Skeletal muscle tissue (tissue), 4 donors: ENCODE measurements around the gene APPBP2. TPM values are rescaled to one million over a fixed set of nuclear protein-coding genes. Genes with fewer than 3 reads are reported as not detected.
A peak's percentile ranks its signal among the peaks of the same experiment; 100 is the strongest.
"Not testable (repeated sequence)": the region's sequence is repeated elsewhere in the genome, so short reads cannot be mapped to it uniquely, and the experiment has no call there.

Experiments used
- H3K27ac ChIP-seq: one replicate; pipeline ENCODE4 v1.7.0; 2013; ENCODE audit warnings: mild to moderate bottlenecking, low read depth, low read length, inconsistent platforms
- H3K27me3 ChIP-seq, 3 donors: one replicate each; pipeline ENCODE4 v1.7.0; 2013; ENCODE audit warnings: low read length in 3 of 3; ENCODE audit not compliant: control insufficient read depth in 3 of 3, insufficient read depth in 3 of 3
- H3K36me3 ChIP-seq, 3 donors: one replicate each; pipeline ENCODE4 v1.7.0; 2013; ENCODE audit warnings: low read length in 3 of 3; ENCODE audit not compliant: control insufficient read depth in 3 of 3, insufficient read depth in 3 of 3
- H3K4me1 ChIP-seq, 3 donors: one replicate each; pipeline ENCODE4 v1.7.0; 2013; ENCODE audit warnings: low read length in 3 of 3, mild to moderate bottlenecking in 3 of 3; ENCODE audit not compliant: control insufficient read depth in 3 of 3, insufficient read depth in 3 of 3
- H3K4me3 ChIP-seq, 3 donors: one replicate each; pipeline ENCODE4 v1.7.0; 2013; ENCODE audit warnings: low read length in 3 of 3
- H3K9ac ChIP-seq, 3 donors: one replicate each; pipeline ENCODE4 v1.7.0; 2013; ENCODE audit warnings: low read length in 3 of 3, mild to moderate bottlenecking in 3 of 3, moderate library complexity in 2 of 3, low read depth in 1 of 3
- H3K9me3 ChIP-seq, 3 donors: one replicate each; pipeline ENCODE4 v1.7.0; 2013; ENCODE audit warnings: low read length in 3 of 3; ENCODE audit not compliant: control insufficient read depth in 3 of 3
- total RNA-seq: library from RNA; depleted of rRNA; stranded (reverse); fragments of >200 nt; gene quantifications from one replicate; pipeline ENCODE4 v1.2.3, GENCODE V29; 2014
- donor health status: Osteomylitis.

Gene APPBP2
- total RNA-seq, 1 donor from 2014 or later = 40.2 TPM

- Histone ChIP-seq H3K36me3 (peaks cover 7 to 30% (median 22%) of the 10 kb centered on the region in 3 donors), H3K27ac (no peak overlapping the region)
Measured at GRCh38 chr17:60447375-60447774, 78.7 kb downstream of the APPBP2 start.

GRCh38 chr17:60445144-60445543 lies 80.9 kb downstream of the APPBP2 start:
- H3K9me3 ChIP-seq = no peaks in the 10 kb centered on the region
- H3K27me3 ChIP-seq = no peaks in the 10 kb centered on the region
- H3K4me1 ChIP-seq = no peaks in the 10 kb centered on the region
- peaks cover 7 to 22% (median 15%) of the 10 kb centered on the region in 3 donors for H3K36me3 ChIP-seq
- H3K4me3 ChIP-seq = no peak overlapping the region
- H3K9ac ChIP-seq = no peak overlapping the region
- H3K27ac ChIP-seq = no peak overlapping the region

More at GRCh38 chr17:60447375-60447774, 78.7 kb downstream of the APPBP2 start:
- Histone ChIP-seq H3K4me1 (no peaks in the 10 kb centered on the region), H3K27me3 (no peaks in the 10 kb centered on the region), H3K9me3 (no peaks in the 10 kb centered on the region), H3K9ac (no peak overlapping the region), H3K4me3 (no peak overlapping the region)

- Histone ChIP-seq H3K4me1 (no peaks in the 10 kb centered on the region), H3K4me3 (no peak overlapping the region), H3K9me3 (no peaks in the 10 kb centered on the region), H3K9ac (no peak overlapping the region), H3K27me3 (no peaks in the 10 kb centered on the region), H3K36me3 (peaks cover 7 to 19% (median 15%) of the 10 kb centered on the region in 3 donors), H3K27ac (no peak overlapping the region)
Measured at GRCh38 chr17:60443713-60444112, 82.3 kb downstream of the APPBP2 start.

DNA sequence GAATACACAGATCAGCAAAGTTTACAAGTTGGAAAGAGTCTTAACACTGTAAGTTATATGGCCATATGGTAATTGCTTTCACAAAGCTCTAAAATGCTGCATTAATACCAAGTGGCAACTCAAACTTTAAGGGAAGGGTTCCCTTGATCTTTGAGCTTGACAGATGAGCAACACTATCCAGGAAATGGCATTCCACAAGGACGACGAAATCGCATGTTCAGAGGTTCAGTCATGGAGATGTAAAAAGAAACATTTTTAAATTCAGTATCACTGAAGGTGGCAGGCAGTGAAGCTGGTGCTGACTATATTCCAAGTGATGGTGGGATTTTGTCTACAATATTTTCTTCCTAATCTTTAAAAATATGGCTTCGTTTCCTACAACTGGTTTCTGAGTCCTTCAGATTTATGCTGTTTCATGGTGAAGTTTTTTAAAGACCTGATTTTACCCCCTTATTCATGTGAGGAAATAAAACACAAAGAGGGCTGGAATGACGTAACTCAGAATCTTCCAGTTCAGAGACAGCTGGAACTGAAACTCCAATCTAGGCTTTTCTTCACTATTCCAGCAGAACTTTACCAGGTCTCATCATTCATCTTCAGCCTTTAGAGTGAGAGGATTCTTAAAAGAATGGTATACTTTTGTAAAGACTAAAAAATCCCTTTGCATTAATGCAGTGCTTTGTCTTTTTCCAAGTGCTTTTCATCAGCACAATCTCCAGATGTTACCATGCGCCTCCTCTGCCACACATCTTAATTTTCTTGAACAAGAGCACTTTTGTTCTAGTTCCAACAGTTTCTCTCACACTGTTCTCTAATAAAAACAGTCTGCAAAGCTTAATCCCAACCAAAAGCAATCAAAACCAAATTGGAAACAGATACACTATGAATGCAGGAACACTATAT lies 83.5 kb downstream of the APPBP2 start:
- Histone ChIP-seq H3K27ac (no peak overlapping the region), H3K4me1 (no peaks in the 10 kb centered on the region), H3K4me3 (no peak overlapping the region), H3K27me3 (no peaks in the 10 kb centered on the region), H3K9ac (no peak overlapping the region), H3K9me3 (no peaks in the 10 kb centered on the region), H3K36me3 (peaks cover 4 to 9% (median 5%) of the 10 kb centered on the region in 3 donors)

GRCh38 chr17:60439501-60439900 lies 86.5 kb downstream of the APPBP2 start:
- no peaks in the 10 kb centered on the region for H3K36me3 ChIP-seq
- H3K9me3 ChIP-seq = no peaks in the 10 kb centered on the region
- no peak overlapping the region for H3K9ac ChIP-seq

DNA sequence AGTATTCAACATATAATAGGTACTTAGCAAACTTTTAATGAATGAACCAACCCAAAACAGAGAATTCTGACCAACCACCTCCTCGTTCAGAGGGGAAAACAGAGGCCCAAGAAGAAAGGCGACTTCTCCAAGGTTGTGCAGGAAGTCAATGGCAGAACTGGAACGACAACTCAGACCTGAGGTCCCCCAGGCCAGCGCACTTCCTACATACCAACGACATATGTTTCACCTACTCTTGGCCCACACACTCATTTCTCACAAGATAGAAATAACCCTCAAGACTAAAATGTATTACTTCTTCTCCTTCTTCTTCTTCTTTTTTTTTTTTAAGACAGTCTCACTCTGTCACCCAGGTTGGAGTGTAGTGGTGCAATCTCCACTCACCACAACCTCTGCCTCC lies 89.4 kb downstream of the APPBP2 start:
- H3K27ac ChIP-seq = no peak overlapping the region
- no peaks in the 10 kb centered on the region for H3K9me3 ChIP-seq
- H3K4me3 ChIP-seq = no peak overlapping the region
- no peaks in the 10 kb centered on the region for H3K27me3 ChIP-seq
- peaks cover 4 to 5% (median 5%) of the 10 kb centered on the region in 3 donors for H3K4me1 ChIP-seq
- H3K36me3 ChIP-seq = no peaks in the 10 kb centered on the region
- no peak overlapping the region for H3K9ac ChIP-seq

More at GRCh38 chr17:60439501-60439900, 86.5 kb downstream of the APPBP2 start:
- H3K27me3 ChIP-seq = no peaks in the 10 kb centered on the region
- H3K4me1 ChIP-seq = peaks cover 4 to 5% (median 5%) of the 10 kb centered on the region in 3 donors
- no peak overlapping the region for H3K4me3 ChIP-seq
- H3K27ac ChIP-seq = no peak overlapping the region

DNA sequence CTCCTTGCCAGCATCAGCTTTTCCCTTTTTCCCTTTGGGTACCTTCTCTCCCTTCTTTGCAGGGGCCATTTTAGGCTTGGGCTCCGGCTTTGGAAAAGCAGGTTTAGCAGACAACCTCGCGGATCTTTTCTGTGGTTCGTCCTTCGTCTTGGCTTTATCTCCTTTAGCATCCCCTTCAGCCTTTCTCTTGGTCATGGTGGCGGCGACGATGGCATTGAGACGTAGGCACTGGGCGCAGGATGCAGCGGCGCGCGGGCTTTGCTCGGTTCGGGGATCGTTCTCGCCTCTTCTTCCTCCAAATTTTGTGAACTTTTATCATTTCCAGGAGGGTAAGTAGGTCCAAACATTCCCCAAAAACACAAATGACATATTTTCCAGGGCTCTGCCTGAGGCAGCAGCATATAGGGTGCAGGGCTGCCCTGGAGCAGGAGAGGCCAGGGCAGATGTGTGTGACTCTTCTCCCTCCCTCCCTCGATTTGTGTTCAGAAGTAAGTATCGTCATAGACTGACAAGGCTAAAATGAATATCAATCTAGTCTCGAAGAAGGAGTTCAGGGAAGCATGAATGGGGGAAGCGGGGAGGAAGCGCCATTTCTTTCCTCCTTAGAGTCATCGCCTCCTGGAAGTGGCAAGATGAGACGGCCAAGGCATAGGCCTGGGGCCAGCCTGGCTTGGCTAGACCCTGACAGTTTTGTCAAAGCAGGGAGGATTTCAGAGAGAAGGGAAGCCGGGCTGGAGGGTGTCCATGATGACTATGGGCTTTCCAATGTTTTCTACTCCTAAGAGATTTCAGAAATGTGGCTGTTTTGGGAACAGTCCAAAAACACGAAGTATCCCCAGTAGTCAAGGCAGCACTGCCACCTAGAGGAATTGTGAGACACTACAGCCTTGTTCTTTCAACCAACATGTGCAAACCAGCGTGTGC lies 90.5 kb downstream of the APPBP2 start:
- H3K9me3 ChIP-seq = no peaks in the 10 kb centered on the region
- H3K27me3 ChIP-seq = no peaks in the 10 kb centered on the region
- no peak overlapping the region for H3K27ac ChIP-seq
- H3K9ac ChIP-seq = no peak overlapping the region
- H3K36me3 ChIP-seq = no peaks in the 10 kb centered on the region
- H3K4me3 ChIP-seq = peak overlapping the region; percentile 26 to 45 (median 27)
- peaks cover 4 to 5% (median 5%) of the 10 kb centered on the region in 3 donors for H3K4me1 ChIP-seq

DNA sequence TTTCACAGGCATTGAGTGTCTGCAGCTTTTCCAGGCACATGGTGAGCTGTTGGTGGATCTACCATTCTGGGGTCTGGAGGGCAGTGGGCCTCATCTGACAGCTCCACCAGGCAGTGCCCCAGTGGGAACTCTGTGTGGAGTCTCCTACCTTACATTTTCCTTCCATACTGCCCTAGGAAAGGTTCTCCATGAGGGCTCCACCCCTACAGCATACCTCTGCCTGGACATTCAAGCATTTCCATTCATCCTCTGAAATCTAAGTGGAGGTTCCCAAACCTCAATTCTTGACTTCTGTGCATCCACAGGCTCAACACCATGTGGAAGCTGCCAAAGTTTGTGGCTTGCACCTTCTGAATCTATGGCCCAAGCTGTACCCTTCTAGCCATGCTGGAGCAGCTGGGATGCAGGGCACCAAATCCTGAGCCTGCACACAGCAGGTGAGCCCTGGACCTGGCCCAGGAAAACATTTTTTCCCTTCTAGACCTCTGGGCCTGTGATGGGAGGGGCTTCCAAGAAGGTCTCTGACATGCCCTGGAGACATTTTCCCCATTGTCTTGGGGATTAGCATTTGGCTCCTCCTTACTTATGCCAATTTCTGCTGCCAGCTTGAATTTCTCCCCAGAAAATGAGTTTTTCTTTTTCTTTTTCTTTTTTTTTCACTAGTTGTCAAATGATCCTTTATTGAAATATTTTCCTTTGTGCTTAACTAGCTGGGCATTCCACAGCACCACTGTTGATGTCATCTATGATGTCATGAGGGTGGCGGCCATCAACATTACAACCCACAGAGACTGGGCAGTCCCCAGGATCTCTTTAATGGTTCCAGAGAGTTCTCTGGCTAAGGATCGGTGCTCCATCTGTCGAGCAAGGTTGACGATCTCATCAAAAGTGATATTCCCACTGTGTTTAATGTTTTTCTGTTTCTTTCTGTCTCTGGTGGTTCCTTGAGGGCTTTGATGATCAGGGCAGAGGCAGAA lies 92.7 kb downstream of the APPBP2 start:
- not testable (repeated sequence) for H3K36me3 ChIP-seq, H3K4me1 ChIP-seq, H3K9ac ChIP-seq, H3K4me3 ChIP-seq, H3K9me3 ChIP-seq, H3K27ac ChIP-seq, H3K27me3 ChIP-seq

DNA sequence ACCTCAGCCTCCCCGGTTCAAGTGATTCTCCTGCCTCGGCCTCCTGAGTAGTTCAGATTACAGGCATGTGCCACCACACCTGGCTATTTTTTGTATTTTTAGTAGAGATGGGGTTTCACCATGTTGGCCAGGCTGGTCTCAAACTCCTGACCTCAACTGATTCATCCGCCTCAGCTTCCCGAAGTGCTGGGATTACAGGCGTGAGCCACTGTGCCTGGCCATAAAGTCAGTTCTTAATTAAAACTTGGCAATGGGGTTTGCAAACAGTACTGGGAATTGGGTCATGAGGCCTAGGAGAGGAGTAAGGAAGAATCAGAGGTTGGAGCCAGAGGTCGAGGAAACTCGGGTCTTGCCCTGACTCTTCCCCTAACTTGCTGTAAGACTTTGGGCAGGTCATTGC lies 95.5 kb downstream of the APPBP2 start:
- H3K36me3 ChIP-seq, H3K27ac ChIP-seq, H3K4me1 ChIP-seq, H3K9me3 ChIP-seq, H3K9ac ChIP-seq, H3K27me3 ChIP-seq, H3K4me3 ChIP-seq: not testable (repeated sequence)
